Measurements from ENCODE around the gene RAD50. TPM values are rescaled to one million over a fixed set of nuclear protein-coding genes. Genes with fewer than 3 reads are reported as not detected.

RAD50 gene
- total RNA-seq (2012; rRNA removed): 5.2 and 13.3 TPM in 2 replicates
- polyA plus RNA-seq (2012; rRNA removed): 6.2 and 7.2 TPM in 2 replicates
- polyA plus RNA-seq (2012; cell fraction: cytosol; rRNA removed): 1.2 and 1.5 TPM in 2 replicates
- 1.7 and 11.9 TPM in 2 replicates for polyA plus RNA-seq (2012; cell fraction: nucleus; rRNA removed; ENCODE audit: low replicate concordance)
- Bru-seq, nascent RNA: percentile 82 among the genes with signal in this experiment
- percentile 94 among the genes with signal in this experiment for BruChase-seq, experiment 1, labeled RNA remaining after a 6-hour chase
- BruChase-seq, experiment 2, labeled RNA remaining after a 2-hour chase: percentile 93 among the genes with signal in this experiment
- long read RNA-seq, partial matches to known transcripts: 35 of 47 reads
- long read RNA-seq, other reads (novel, unspliced or antisense): 12 of 47 reads

DNA sequence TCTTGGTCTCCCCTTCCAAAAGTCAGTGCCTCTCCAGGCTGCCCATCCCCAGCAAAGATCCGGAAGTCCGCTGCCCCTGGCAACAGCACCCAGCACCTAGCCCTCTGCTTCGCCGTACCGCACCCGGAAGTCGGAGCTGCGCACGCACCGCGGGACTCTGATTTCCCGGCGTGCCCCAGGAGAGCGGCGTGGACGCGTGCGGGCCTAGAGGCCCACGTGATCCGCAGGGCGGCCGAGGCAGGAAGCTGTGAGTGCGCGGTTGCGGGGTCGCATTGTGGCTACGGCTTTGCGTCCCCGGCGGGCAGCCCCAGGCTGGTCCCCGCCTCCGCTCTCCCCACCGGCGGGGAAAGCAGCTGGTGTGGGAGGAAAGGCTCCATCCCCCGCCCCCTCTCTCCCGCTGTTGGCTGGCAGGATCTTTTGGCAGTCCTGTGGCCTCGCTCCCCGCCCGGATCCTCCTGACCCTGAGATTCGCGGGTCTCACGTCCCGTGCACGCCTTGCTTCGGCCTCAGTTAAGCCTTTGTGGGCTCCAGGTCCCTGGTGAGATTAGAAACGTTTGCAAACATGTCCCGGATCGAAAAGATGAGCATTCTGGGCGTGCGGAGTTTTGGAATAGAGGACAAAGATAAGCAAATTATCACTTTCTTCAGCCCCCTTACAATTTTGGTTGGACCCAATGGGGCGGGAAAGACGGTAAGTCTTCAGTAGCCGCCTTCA is at the start of gene RAD50:
Gene RAD50, plus strand, starts transcription at position 215 of the 715 bp plus-strand sequence. Its CDS starts 348 bp downstream, at position 563.
- no CpG with 5 or more reads among the region's 53 CpGs for WGBS, 2 experiments (ENCODE audit: extremely low coverage in 2 of 2, insufficient read length in 1 of 2)
- ATAC-seq (ENCODE audit: low read depth): peak; percentile 98
- H3K4ac ChIP-seq (ENCODE audit: low read depth, low read length): peak within 1 kb of the TSS; percentile 95
- H3K56ac ChIP-seq (ENCODE audit: extremely low read depth, insufficient read depth, low read length): peak within 1 kb of the TSS; percentile 67
- H2BK20ac ChIP-seq (ENCODE audit: low read depth, low read length): peak within 1 kb of the TSS; percentile 11; the same call in 1 of the 2 replicates
- H3K23ac ChIP-seq (ENCODE audit: low read depth, low read length): peak within 1 kb of the TSS; percentile 88
- no peaks in the 10 kb centered on the region for H4K20me1 ChIP-seq (ENCODE audit: insufficient read depth, low read length)
- peak within 1 kb of the TSS; percentile 65 for H3K4me3 ChIP-seq (ENCODE audit: insufficient read depth, low read depth, low read length)
- H3K4me1 ChIP-seq (ENCODE audit: control insufficient read depth, insufficient read depth, low read length): no peaks in the 10 kb centered on the region; the same call in none of the 2 replicates
- dilution Hi-C loops (cut with HindIII; ENCODE audit: low sequenced_read_pairs, unreplicated experiment): no loop called here
- POLR2A ChIA-PET (ENCODE audit: unreplicated experiment): interaction anchor here (0.6 to 1.2 kb wide), 3 partner anchors 13 to 61 kb away, joined by 3 read pairs; no protein-coding TSS in a partner anchor
- no peaks in the 10 kb centered on the region for H3K9me3 ChIP-seq (ENCODE audit: control insufficient read depth, insufficient read depth, low read length)
- H2BK15ac ChIP-seq (ENCODE audit: low read depth, low read length): no peak within 1 kb of the TSS; the same call in 2 of the 3 replicates
- peak within 1 kb of the TSS; percentile 79 for H2BK120ac ChIP-seq (ENCODE audit: low read depth, low read length)
- intact Hi-C loops (cut with micrococcal nuclease): loop anchor here (5.0 kb wide), 1 partner anchor 50 kb away; no protein-coding TSS in a partner anchor
- peak within 1 kb of the TSS; percentile 91 for H2AK9ac ChIP-seq (replicated peaks; ENCODE audit: low read depth, low read length, poor library complexity)
- CTCF ChIA-PET: interaction anchor here (1.1 kb wide), 1 partner anchor 51 kb away, joined by 3 read pairs; no protein-coding TSS in a partner anchor
- peak within 1 kb of the TSS; percentile 96 for H2AFZ ChIP-seq (replicated peaks; ENCODE audit: low read length, poor library complexity)
- DNase-seq: peak; percentile 84
- H3K9me1 ChIP-seq (ENCODE audit: insufficient read depth, low read length): peaks cover 4% of the 10 kb centered on the region; the same call in 1 of the 2 replicates
- in situ Hi-C loops (cut with MboI; ENCODE audit: low sequenced_read_pairs): no loop called here
- H3K27me3 ChIP-seq (ENCODE audit: control insufficient read depth, insufficient read depth, low read length): no peaks in the 10 kb centered on the region
- peak within 1 kb of the TSS; percentile 90 for H3K18ac ChIP-seq (ENCODE audit: low read depth, low read length)
- H2AK5ac ChIP-seq (ENCODE audit: low read depth, low read length): 0 out of 2 replicates have a peak within 1 kb of the TSS, but pooled peaks have one; percentile 70
- H4K91ac ChIP-seq (ENCODE audit: insufficient read depth, low read depth, low read length): peak within 1 kb of the TSS; percentile 95
- peak within 1 kb of the TSS; percentile 83 for H3K4me2 ChIP-seq (ENCODE audit: low read depth, low read length)
- peaks cover 6 to 24% of the 10 kb centered on the region in 2 experiments for H3K79me1 ChIP-seq (ENCODE audit: low read depth in 1 of 2, low read length in 2 of 2)
- TSS peak; percentile 98 for BruUV-seq (replicated peaks)
- H2BK5ac ChIP-seq (ENCODE audit: low read depth, low read length, poor library complexity, severe bottlenecking): peak within 1 kb of the TSS; percentile 57
- H3K9ac ChIP-seq (ENCODE audit: low read depth, low read length): peak within 1 kb of the TSS; percentile 74
- peak within 1 kb of the TSS; percentile 68 for H3K27ac ChIP-seq (ENCODE audit: insufficient read depth, low read length)
- H4K5ac ChIP-seq (ENCODE audit: low read depth, low read length): peak within 1 kb of the TSS; percentile 100
- peak within 1 kb of the TSS; percentile 94 to 100 for H4K8ac ChIP-seq (ENCODE audit: low read depth in 2 of 2, low read length in 2 of 2)
- no peaks in the 10 kb centered on the region; the same call in 1 of the 2 replicates for H3K36me3 ChIP-seq (ENCODE audit: control insufficient read depth, insufficient read depth, low read length)
- peak within 1 kb of the TSS; percentile 81 for H3K14ac ChIP-seq (replicated peaks; ENCODE audit: low read depth, low read length)
- TF ChIP-seq MXI1 (IDR thresholded peaks at IDR 0.05; ENCODE audit: borderline replicate concordance, low read depth, low read length) (peak; percentile 89; the same call in 1 of the 2 replicates), POLR2A (IDR thresholded peaks at IDR 0.05; ENCODE audit: low read depth, low read length) (peak; percentile 72; the same call in 1 of the 2 replicates), RCOR1 (IDR thresholded peaks at IDR 0.05; ENCODE audit: insufficient replicate concordance, low read length) (no peak), CEBPB (IDR thresholded peaks at IDR 0.05; ENCODE audit: low read depth, low read length) (no peak), MAZ (IDR thresholded peaks at IDR 0.05; ENCODE audit: borderline replicate concordance, low read depth, low read length) (peak; percentile 44; the same call in 1 of the 2 replicates), SMC3 (IDR thresholded peaks at IDR 0.05; ENCODE audit: low read depth, low read length) (no peak), RAD21 (IDR thresholded peaks at IDR 0.05; ENCODE audit: low read length) (no peak), NFE2L2 (IDR thresholded peaks at IDR 0.05; ENCODE audit: low read depth, low read length) (no peak), RFX5 (IDR thresholded peaks at IDR 0.05; ENCODE audit: low read depth, low read length) (no peak), BHLHE40 (IDR thresholded peaks at IDR 0.05; ENCODE audit: low read depth, low read length) (peak; percentile 90)
- TF ChIP-seq, protein P1, sequence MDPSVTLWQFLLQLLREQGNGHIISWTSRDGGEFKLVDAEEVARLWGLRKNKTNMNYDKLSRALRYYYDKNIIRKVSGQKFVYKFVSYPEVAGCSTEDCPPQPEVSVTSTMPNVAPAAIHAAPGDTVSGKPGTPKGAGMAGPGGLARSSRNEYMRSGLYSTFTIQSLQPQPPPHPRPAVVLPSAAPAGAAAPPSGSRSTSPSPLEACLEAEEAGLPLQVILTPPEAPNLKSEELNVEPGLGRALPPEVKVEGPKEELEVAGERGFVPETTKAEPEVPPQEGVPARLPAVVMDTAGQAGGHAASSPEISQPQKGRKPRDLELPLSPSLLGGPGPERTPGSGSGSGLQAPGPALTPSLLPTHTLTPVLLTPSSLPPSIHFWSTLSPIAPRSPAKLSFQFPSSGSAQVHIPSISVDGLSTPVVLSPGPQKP (IDR thresholded peaks at IDR 0.05; ENCODE audit: borderline replicate concordance, low read depth, low read length): no peak
- TF ChIP-seq, protein P2, sequence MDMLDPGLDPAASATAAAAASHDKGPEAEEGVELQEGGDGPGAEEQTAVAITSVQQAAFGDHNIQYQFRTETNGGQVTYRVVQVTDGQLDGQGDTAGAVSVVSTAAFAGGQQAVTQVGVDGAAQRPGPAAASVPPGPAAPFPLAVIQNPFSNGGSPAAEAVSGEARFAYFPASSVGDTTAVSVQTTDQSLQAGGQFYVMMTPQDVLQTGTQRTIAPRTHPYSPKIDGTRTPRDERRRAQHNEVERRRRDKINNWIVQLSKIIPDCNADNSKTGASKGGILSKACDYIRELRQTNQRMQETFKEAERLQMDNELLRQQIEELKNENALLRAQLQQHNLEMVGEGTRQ (IDR thresholded peaks at IDR 0.05; ENCODE audit: low read depth, low read length): peak; percentile 95

Measured in IMR-90 (cell line).